ENCODE data around the gene KCP.

KCP gene

DNA sequence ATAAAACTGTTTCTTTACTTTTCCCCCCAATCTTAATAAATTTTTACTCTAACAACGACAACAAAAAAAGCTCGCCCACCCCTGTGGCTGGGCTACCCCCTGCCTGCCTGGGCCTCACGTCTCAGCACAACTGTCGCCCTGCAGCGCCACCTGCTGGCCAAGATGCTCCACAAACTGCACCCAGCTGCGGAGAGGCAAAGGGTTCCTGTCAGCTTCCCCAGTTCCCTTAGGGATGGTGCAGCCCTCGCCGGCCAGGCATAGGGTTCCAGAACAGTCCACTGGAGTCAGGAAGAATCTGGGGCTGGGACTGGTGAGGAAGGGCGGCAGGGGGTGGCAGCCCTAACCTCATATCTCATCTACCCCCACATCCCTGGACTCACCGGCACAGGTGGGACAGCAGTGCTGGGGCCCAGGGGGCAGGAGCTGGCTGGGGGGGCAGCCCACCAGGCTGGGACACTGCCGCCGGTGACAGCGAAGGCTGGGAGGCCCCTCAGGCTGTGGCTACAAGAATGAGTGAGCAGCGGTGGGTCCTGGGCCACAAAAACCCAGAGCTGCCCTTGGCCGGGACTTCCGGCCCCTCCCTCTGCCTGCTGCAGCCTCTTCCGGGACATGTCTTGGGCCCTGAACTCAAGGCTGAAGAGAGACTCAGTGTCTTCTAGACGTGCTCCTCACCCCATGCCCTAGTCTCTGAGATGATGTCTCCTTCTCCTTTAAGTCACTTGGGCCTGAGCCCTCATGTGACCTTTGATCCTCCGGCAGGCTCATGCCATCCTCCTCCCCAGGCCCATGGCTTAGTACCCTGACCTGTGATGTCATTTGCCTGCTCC, 26.7 kb downstream of the KCP start:
- TF ChIP-seq, protein P1, sequence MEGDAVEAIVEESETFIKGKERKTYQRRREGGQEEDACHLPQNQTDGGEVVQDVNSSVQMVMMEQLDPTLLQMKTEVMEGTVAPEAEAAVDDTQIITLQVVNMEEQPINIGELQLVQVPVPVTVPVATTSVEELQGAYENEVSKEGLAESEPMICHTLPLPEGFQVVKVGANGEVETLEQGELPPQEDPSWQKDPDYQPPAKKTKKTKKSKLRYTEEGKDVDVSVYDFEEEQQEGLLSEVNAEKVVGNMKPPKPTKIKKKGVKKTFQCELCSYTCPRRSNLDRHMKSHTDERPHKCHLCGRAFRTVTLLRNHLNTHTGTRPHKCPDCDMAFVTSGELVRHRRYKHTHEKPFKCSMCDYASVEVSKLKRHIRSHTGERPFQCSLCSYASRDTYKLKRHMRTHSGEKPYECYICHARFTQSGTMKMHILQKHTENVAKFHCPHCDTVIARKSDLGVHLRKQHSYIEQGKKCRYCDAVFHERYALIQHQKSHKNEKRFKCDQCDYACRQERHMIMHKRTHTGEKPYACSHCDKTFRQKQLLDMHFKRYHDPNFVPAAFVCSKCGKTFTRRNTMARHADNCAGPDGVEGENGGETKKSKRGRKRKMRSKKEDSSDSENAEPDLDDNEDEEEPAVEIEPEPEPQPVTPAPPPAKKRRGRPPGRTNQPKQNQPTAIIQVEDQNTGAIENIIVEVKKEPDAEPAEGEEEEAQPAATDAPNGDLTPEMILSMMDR (IDR thresholded peaks at IDR 0.05; ENCODE audit: control extremely low read depth, extremely low read depth, low read depth, missing control alignments): peak; percentile 98
- POLR2A ChIA-PET: interaction anchor here (1.1 to 1.6 kb wide), 2 partner anchors 21 to 145 kb away, joined by 3 to 4 read pairs; partner anchors contain the start of genes ATP6V1F and CALU
- DNase-seq (ENCODE audit: extremely low spot score): peak; percentile 93
- CTCF ChIA-PET: interaction anchor here (0.7 to 5.7 kb wide), 63 partner anchors 8 to 853 kb away, joined by 3 to 75 read pairs (median 4); partner anchors contain the start of genes ATP6V1F, CALU, GARIN1A and METTL2B

DNA sequence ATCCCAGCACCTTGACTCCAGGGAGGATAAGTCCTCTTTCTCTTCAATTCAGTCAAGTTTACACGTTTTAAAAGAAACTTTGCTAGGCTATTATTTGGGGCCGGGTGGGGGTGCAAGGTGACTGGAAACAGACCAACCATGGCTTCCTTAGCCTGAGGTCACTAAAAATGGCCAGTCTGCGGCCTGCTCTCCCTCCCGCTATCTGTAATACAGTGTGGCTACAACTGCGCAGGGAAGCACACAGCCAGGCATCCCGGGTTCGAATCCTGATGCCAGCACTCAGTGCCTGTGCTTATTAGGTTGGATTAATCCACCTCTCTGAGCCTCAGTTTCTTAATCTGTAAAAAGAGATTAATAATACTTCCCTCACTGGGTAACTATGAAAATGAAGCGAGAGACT, 28.4 kb downstream of the KCP start:
- no peak for DNase-seq (ENCODE audit: extremely low spot score)
- TF ChIP-seq, protein P1 (IDR thresholded peaks at IDR 0.05; ENCODE audit: control extremely low read depth, extremely low read depth, low read depth, missing control alignments): no peak
- ChIA-PET CTCF (interaction anchor here (1.1 to 5.7 kb wide), 19 partner anchors 12 to 456 kb away, joined by 3 to 75 read pairs (median 9); partner anchors contain the start of genes ATP6V1F, CALU and METTL2B), POLR2A (no interaction called here)

DNA sequence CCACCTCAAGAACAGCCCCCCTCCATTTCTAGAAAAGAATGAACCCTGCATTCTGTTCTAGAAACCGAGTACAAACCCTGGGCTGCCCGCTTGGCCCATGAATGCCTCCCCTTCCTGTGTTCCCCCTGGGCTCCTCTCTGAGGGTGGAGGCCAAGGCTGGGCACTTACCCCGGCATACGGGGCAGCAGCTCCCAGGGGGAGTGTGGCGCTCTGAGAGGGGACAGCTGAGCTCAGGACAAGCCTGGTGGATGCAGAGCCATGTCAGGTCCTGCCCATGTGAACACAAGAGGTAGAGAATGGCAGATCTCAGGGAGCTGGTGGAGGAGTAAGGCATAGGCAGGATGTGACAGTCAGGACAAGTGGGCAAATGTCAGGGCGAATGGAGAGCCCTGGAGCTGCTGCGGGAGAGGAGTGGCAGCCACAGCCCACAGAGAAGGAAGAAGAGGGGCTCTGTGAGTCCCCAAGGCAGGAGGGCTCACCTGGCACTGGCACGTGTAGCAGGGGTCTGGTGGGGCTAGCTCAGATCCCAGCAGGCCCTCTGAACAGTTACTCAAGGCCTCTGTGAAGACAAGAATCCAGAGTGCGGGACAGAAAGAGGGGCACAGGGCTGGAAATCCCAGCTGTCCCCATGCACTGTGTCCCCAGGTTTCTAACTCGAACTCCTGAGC, 28.9 kb downstream of the KCP start:
- ChIA-PET POLR2A (no interaction called here), CTCF (interaction anchor here (0.7 to 5.7 kb wide), 16 partner anchors 11 to 456 kb away, joined by 3 to 75 read pairs (median 7); partner anchors contain the start of gene ATP6V1F)
- TF ChIP-seq, protein P1 (IDR thresholded peaks at IDR 0.05; ENCODE audit: control extremely low read depth, extremely low read depth, low read depth, missing control alignments): no peak
- no peak for DNase-seq (ENCODE audit: extremely low spot score)

DNA sequence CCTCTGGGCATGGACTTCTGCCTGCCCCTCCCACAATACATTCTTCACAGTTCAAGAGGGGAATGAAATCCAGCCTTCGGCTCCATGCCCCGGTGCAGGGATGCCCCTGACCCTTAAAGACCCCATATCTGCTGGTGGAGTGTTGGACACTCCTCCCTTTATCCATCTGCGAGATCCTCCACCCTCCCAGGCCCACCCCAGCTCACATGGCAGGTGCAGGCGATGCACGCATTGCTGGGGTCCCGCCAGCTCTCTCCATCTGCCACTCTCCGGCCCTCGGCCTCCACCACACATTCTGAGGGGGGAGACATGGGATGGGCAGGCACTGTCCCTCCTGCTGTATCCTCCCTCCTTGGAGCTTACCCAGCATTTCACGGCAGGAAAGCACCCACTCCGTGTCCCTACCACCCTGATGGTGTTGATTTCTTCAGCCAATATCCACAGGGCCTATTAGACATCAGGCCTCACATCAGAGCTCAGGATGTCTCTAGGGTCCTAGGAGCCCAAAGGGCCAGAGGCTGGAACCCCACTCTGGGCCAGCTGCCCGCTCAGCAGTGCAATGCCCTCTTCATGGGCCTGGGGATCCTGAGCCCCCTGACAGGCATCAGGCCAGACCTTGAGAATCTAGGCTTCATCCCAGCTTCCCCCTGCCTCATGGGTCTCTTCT, 29.6 kb downstream of the KCP start:
- DNase-seq (ENCODE audit: extremely low spot score): no peak
- TF ChIP-seq, protein P1 (IDR thresholded peaks at IDR 0.05; ENCODE audit: control extremely low read depth, extremely low read depth, low read depth, missing control alignments): no peak
- POLR2A ChIA-PET: interaction anchor here (0.6 kb wide), 1 partner anchor 11 kb away, joined by 3 read pairs; no protein-coding TSS in a partner anchor
- CTCF ChIA-PET: interaction anchor here (0.7 to 5.7 kb wide), 14 partner anchors 11 to 455 kb away, joined by 3 to 75 read pairs (median 4); partner anchors contain the start of gene ATP6V1F

DNA sequence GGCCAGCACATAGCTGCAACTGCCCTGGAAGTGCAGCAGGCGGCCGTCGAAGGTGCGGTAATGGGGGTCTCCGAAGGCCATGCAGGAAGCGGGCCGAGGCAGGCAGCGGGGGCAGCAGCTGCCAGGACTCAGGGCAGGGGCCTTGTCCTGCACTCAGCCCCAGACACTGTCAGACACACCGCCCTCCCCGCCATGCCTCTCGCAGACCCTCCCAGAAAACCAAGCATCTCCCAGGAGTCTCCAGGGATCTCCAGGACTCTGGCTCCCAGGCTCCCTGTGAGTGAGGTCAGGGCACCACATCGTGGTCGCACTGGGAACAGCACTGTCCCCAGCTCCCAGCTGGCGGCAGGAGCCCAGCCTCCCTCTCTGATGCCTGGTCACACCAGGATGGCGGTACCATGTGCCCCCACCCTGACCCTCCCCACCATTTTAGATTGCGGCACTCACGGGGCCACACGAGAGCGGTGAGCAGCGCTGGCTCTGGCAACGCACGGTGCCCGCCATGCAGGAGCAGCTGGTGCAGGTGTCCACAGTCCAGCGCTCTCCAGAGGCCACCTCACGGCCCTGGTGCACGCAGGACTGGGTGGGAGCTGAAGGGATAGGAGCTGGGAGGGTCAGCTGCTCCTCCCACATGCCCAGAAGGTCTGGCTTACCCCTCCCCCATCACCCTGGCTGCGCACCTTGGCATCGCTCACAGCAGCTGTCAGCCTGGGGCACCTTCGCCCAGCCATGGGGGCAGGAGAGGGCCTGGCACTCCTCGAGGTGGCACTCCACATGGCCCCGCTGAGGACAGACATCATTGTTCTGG, 30.4 kb downstream of the KCP start:
- no peak for DNase-seq (ENCODE audit: extremely low spot score)
- POLR2A ChIA-PET: interaction anchor here (0.6 kb wide), 1 partner anchor 12 kb away, joined by 3 read pairs; no protein-coding TSS in a partner anchor
- CTCF ChIA-PET: interaction anchor here (0.8 to 5.7 kb wide), 17 partner anchors 10 to 454 kb away, joined by 3 to 75 read pairs (median 4); partner anchors contain the start of gene ATP6V1F
- TF ChIP-seq, protein P1 (IDR thresholded peaks at IDR 0.05; ENCODE audit: control extremely low read depth, extremely low read depth, low read depth, missing control alignments): peak; percentile 71

Data from GM10248 (cell line).